ENCODE measurements around the gene TRAPPC3L. TPM values are rescaled to one million over a fixed set of nuclear protein-coding genes. Genes with fewer than 3 reads are reported as not detected.

TRAPPC3L gene
- total RNA-seq, 2 experiments from 2014 or later, result not detected

DNA sequence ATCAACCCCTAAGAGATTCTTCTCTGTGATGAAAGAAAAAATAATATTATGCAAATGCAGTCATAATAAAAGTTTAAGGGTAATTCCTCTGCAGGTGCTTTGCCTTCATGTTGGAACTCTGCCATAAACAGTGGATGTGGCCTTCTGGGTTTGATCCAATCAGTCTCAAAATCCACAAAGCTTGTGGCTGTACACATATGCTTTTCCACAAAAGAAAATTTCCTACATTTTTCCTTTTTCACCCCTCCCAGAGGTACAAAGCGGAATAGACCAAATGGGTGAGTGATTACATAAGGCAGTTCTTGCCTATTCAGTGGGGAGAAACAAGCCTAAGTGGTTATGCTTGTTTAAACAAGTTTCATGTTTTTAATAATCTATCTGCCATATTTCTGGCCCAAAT is 17.4 kb downstream of the TRAPPC3L start:
- DNase-seq (no peak), ATAC-seq (ENCODE audit: poor library complexity) (no peak)
- TF ChIP-seq CTCF (IDR thresholded peaks at IDR 0.05), result no peak
- no peaks in the 10 kb centered on the region for H3K9me3 ChIP-seq (ENCODE audit: control insufficient read depth in 1 of 2, insufficient read depth in 1 of 2, low read length in 2 of 2)
- Mint-ChIP-seq H3K4me3 (no peak overlapping the region), H3K27me3 (peaks cover 29% of the 10 kb centered on the region), H3K27ac (no peak overlapping the region), H3K9me3 (no peaks in the 10 kb centered on the region), H3K4me1 (ENCODE audit: low read depth) (no peaks in the 10 kb centered on the region), H3K36me3 (ENCODE audit: low read depth) (no peaks in the 10 kb centered on the region)
- ChIA-PET POLR2A (no interaction called here), CTCF (no interaction called here)
- H3K36me3 ChIP-seq (ENCODE audit: insufficient read depth, low read length), result no peaks in the 10 kb centered on the region
- H3K4me1 ChIP-seq (ENCODE audit: insufficient read depth, low read length), result no peaks in the 10 kb centered on the region
- no peak overlapping the region for H3K27ac ChIP-seq (ENCODE audit: low read depth in 1 of 2, low read length in 2 of 2)
- intact Hi-C loops (cut with DNase I, micrococcal nuclease), result no loop called here
- peaks cover 0 to 5% of the 10 kb centered on the region in 2 experiments for H3K27me3 ChIP-seq (ENCODE audit: control insufficient read depth in 1 of 2, insufficient read depth in 2 of 2, low read length in 2 of 2)
- no peak overlapping the region for H3K4me3 ChIP-seq (ENCODE audit: low read length)

- no peaks in the 10 kb centered on the region for H3K27me3 ChIP-seq (ENCODE audit: control insufficient read depth in 1 of 2, insufficient read depth in 2 of 2, low read length in 2 of 2)
- CTCF ChIA-PET, result no interaction called here
- POLR2A ChIA-PET, result no interaction called here
Observed at GRCh38 chr6:116524236-116524635, 21.2 kb downstream of the TRAPPC3L start.

GRCh38 chr6:116522896-116523295 is 22.6 kb downstream of the TRAPPC3L start:
- no peaks in the 10 kb centered on the region for H3K36me3 Mint-ChIP-seq (ENCODE audit: low read depth)
- no peaks in the 10 kb centered on the region for H3K36me3 ChIP-seq (ENCODE audit: insufficient read depth, low read length)
- intact Hi-C loops (cut with DNase I, micrococcal nuclease), result no loop called here
- H3K4me3 ChIP-seq (ENCODE audit: low read length), result no peak overlapping the region
- H3K9me3 Mint-ChIP-seq, result no peaks in the 10 kb centered on the region
- no peaks in the 10 kb centered on the region for H3K9me3 ChIP-seq (ENCODE audit: control insufficient read depth in 1 of 2, insufficient read depth in 1 of 2, low read length in 2 of 2)
- CTCF ChIA-PET, result no interaction called here
- no peak overlapping the region for H3K4me3 Mint-ChIP-seq
- peaks cover 0 to 6% of the 10 kb centered on the region in 2 experiments for H3K27me3 ChIP-seq (ENCODE audit: control insufficient read depth in 1 of 2, insufficient read depth in 2 of 2, low read length in 2 of 2)
- peaks cover 9% of the 10 kb centered on the region for H3K27me3 Mint-ChIP-seq
- no peaks in the 10 kb centered on the region for H3K4me1 ChIP-seq (ENCODE audit: insufficient read depth, low read length)
- POLR2A ChIA-PET, result no interaction called here
- TF ChIP-seq CTCF (IDR thresholded peaks at IDR 0.05), result no peak
- no peak for ATAC-seq (ENCODE audit: poor library complexity)
- H3K4me1 Mint-ChIP-seq (ENCODE audit: low read depth), result no peaks in the 10 kb centered on the region
- no peak overlapping the region for H3K27ac ChIP-seq (ENCODE audit: low read depth in 1 of 2, low read length in 2 of 2)
- H3K27ac Mint-ChIP-seq, result no peak overlapping the region
- DNase-seq, result no peak

More at GRCh38 chr6:116524236-116524635, 21.2 kb downstream of the TRAPPC3L start:
- DNase-seq (no peak), ATAC-seq (ENCODE audit: poor library complexity) (no peak)
- H3K4me1 ChIP-seq (ENCODE audit: insufficient read depth, low read length), result no peaks in the 10 kb centered on the region
- H3K4me3 Mint-ChIP-seq, result no peak overlapping the region
- intact Hi-C loops (cut with DNase I, micrococcal nuclease), result no loop called here
- H3K9me3 ChIP-seq (ENCODE audit: control insufficient read depth in 1 of 2, insufficient read depth in 1 of 2, low read length in 2 of 2), result no peaks in the 10 kb centered on the region
- no peak overlapping the region for H3K27ac Mint-ChIP-seq
- peaks cover 9% of the 10 kb centered on the region for H3K27me3 Mint-ChIP-seq
- no peaks in the 10 kb centered on the region for H3K36me3 Mint-ChIP-seq (ENCODE audit: low read depth)
- H3K27ac ChIP-seq (ENCODE audit: low read depth in 1 of 2, low read length in 2 of 2), result no peak overlapping the region
- H3K36me3 ChIP-seq (ENCODE audit: insufficient read depth, low read length), result no peaks in the 10 kb centered on the region
- H3K4me1 Mint-ChIP-seq (ENCODE audit: low read depth), result no peaks in the 10 kb centered on the region
- no peak for TF ChIP-seq CTCF (IDR thresholded peaks at IDR 0.05)
- H3K4me3 ChIP-seq (ENCODE audit: low read length), result no peak overlapping the region
- H3K9me3 Mint-ChIP-seq, result no peaks in the 10 kb centered on the region

All from CD4-positive, alpha-beta T cell (primary cell).